GM18861 (cell line): ENCODE data around the gene HS1BP3.

Experiments used
- ATAC-seq: cut with Tn5 transposase; IDR thresholded peaks from one replicate; pipeline ENCODE4 v1.9.1; 2021; ENCODE audit not compliant: unreplicated experiment

HS1BP3 gene

DNA sequence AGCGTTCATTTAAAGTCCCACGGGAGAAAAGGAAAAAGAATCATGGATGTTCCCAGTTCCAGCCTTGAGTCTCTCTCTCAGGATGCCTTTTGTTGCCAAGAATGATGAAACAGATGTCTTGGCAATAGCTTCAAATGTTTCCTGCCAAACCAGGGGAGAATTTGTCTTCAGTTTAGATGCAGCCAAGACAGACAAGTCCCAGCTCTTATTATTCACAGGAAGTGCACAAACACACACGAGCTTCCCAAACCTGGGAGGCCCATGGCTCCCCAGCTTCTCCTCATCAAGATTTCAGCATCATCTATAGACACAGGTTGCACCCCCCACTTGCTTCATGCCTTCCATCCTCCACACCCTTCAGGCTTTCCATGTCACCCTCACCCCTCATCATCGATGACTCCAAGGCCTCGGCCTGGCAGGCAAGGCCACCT lies 45.9 kb downstream of the HS1BP3 start:
- no peak for ATAC-seq

- ATAC-seq, result no peak
These were observed 46.4 kb downstream of the HS1BP3 start for GRCh38 chr2:20604401-20604911.

- no peak for ATAC-seq
These were observed 47.1 kb downstream of the HS1BP3 start for GRCh38 chr2:20603791-20604190.

DNA sequence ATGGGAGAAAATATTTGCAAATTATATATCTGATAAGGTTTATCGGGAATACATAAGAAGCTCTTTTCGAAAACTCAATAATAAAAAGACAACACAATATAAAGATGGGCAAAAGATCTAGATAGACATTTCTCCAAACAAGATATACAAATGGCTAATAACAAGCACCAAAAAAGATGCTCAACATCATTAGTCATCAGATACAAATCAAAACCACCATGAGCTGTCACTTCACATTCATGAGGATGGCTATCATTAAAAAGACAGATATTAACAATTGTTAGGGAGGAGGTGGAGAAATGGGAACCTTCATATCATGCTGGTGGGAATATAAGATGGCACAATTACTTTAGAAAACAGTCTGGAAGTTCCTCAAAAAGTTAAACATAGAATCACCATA lies 48.1 kb downstream of the HS1BP3 start:
- no peak for ATAC-seq

DNA sequence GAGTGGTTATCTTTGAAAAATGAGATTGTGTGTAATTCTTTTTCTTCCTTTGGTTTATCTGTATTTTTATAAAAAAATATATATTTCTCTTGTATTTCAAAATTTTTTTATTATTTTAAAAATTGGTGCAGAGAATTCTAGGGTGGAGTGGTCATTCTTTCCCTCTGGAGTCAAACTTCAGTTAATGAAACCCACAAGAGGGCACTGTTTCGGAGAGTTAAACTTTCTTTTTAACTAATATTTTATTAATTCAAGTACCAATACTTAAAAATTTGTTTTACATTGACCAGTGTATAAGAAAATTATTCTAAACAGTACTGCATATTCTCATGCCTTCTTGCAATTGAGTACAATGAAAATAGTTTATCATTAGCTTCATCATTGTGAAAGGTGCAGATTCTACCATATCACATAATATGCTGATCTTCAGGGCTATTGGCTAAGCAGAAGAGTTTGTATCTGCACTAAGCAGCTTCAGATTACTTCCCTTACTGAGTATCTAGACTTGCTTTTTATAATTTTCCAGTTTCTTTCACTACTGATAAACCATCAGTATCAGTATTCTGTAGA lies 50.1 kb downstream of the HS1BP3 start:
- no peak for ATAC-seq

- ATAC-seq, result no peak
These were observed 50.9 kb downstream of the HS1BP3 start for GRCh38 chr2:20599861-20600461.

DNA sequence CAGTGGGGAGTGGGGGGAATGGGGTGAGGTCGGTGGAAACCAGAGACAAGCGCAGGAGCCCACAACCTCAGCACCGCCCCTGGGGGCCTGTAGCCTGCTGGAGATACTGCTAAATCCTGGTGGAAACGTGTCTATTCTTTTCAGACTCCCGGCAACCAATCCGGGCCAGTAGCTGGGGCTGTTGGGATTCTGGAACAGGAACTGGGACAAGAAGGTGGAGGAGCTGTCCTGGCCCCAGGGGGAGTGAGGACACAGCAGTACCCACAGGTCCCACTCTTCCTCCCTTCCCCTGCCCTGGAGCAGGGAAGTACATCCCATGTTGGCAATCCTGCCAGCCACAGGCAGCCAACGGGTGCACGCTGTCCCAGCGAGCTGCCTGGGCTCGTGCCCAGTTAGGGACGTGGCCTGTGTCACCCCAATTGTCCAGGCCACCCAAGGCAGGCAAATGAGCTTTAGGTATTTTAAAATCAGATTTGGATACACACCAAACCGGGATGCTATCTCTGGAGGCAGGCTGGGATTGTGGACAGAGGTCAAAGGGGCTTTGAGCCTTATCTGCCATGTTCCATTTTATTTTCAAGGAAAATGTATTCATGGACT lies 51.8 kb downstream of the HS1BP3 start:
- no peak for ATAC-seq

DNA sequence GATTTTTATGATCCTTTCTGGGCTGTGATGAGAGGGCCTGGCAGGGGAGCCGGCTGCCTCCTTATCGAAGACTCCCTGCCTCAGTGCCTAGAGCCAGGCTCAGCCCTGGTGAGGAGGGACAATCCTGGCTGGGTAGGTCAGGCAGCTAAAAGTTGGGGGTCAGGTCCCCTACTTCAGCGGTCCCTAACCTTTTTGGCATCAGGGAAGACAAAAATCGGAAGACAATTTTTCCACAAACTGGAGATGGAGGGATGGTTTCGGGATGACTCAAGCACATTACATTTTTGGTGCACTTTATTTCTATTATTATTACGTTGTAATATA lies 53.1 kb downstream of the HS1BP3 start:
- no peak for ATAC-seq

GRCh38 chr2:20596973-20597859 lies 53.7 kb downstream of the HS1BP3 start:
- no peak for ATAC-seq

DNA sequence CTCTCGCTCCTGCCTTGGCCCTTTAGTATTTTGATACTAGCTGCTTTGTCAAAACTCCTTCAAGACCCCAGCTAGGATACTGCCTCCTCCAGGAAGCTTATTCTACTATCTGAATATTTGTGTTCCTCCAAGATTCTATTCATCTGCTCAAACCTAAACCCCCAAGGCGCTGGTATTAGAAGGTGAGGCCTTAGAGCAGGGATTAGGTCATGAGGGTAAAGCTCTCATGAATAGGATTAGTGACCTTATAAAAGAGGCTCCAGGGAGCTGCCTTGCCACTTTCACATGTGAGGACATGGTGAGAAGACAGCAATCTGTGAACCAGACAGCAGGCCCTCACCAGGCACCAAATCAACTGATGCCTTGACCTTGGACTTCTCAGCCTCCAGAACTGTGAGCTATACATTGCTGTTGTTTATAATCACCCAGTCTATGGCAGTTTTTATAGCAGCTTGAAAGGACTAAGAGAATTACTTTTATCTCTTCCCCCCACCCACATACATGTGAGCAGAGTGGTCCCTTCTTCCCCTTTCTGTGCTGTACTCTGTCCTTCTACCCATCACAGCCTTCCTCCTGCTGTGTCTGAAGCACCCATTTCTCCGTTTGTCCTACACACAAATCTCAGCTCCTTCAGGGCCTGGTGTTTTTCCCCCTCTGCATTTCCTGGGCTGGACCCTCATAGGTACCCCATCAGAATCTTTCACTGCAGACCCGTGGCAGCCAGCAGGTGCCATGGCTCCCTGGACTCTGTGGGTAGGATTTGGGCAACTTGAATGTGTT lies 54.5 kb downstream of the HS1BP3 start:
- no peak for ATAC-seq

- peak; percentile 77 for ATAC-seq
These were observed 55.3 kb downstream of the HS1BP3 start for GRCh38 chr2:20595439-20596192.

GRCh38 chr2:20594957-20595356 lies 55.9 kb downstream of the HS1BP3 start:
- ATAC-seq, result no peak

DNA sequence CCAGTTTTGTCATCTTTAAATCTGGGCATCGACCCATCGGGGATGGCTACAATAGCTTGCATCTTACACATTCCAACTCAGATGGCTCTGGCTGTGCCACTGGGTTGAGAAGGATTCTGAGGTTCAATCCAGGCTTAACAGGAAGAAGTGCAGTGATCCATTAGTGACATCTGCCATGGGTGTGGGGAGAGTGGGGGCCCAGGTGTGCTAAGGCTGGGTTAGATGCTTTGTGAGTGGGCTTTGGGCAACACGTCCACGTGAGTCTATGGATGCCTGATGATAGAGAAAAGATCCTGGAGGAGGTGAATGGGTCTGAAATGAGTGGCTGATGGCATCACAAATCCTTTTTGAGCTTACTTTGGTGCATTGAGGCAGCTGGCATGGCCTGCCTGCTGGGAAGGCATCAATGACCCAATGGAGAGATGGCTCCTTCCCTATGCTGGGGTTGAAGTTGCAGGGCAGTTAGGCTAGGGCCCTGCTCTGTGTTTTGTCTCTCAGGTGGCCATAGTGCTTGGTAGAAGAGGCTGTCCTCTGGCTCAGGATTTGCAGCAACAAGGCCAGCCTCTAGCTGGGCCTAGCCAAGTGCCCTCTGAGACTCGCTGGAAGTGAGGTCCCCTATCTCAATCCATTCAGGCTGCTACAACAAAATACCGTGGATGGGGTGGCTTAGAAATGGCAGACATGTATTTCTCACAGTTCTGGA lies 56.7 kb downstream of the HS1BP3 start:
- no peak for ATAC-seq

DNA sequence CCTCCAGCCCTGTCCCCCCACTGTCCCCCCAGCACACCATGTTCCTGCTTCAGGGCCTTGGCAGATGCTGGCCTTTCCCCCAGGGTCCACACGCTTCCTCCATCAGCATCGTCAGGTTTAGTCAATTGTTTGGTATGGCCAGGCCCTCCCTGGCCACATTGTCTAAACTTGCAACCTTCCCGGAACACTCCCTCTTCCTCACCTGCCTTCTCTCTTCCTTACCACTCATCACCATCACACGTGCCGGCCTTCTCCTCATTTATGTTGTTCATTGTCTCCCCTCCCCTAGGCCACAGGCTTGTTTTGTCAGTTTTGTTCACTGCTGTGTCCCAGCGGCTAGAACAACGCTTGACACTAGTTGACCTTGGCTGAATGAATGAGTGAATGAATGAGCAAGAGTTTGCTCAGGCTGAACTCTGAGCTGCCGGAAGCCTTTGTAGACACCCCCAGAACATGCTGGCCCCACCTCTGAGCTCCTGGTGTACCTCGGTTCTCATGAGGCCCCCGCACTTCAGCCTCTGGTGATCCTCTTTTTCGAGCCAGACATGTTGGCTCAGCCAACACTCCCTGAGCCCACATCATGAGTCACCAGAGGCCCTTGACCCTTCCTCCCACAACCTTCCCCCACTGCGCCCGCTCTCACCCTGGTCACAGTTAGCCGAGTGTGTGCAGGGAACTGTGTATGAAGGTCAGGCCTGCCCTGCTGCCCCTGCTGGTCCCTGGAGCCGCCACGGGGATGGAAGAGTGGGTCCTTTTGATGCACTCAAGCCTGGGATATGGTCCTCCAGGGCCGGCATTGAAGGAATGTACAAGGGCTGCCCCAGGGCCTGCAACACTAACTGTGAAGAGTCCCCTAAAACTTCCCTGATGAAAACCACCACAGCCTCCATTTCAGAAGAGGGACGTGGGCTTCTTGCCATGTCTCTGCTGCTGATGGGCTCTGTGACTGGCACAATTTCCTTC lies 57.5 kb downstream of the HS1BP3 start:
- ATAC-seq, result no peak

- no peak for ATAC-seq
These were observed 58.5 kb downstream of the HS1BP3 start for GRCh38 chr2:20592106-20593071.

- no peak for ATAC-seq
These were observed 60.0 kb downstream of the HS1BP3 start for GRCh38 chr2:20590704-20591515.
